ENCODE results near the gene RLF. TPM values are rescaled to one million over a fixed set of nuclear protein-coding genes. Genes with fewer than 3 reads are reported as not detected.

Gene RLF
- total and polyA plus RNA-seq, 7 donors = 2.4 to 27.6 (median 19.9) TPM

DNA sequence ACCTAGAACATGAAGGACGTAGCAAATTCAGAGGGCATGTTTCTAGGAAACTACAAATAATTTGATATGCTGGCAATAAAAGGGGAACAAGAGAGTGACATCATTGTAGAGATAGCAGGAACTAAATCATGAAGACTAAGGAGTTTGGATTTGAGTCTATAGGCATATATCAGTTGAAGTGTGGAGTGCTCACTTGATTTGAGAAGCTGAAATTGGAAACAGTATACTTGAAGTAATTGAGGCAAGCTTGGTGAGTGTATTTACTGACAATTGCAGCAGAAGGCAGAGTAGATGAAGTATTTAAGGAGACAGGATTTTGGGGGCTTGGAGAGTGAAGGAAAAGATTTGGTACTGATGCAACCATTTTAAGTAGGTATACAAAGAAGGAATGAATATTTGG is 80.2 kb downstream of the RLF start:
- TF ChIP-seq POLR2AphosphoS5 (IDR thresholded peaks at IDR 0.05) (no peak), EP300 (IDR thresholded peaks at IDR 0.05) (no peak), POLR2A (IDR thresholded peaks at IDR 0.05) (no peak)
- TF ChIP-seq, protein P1, sequence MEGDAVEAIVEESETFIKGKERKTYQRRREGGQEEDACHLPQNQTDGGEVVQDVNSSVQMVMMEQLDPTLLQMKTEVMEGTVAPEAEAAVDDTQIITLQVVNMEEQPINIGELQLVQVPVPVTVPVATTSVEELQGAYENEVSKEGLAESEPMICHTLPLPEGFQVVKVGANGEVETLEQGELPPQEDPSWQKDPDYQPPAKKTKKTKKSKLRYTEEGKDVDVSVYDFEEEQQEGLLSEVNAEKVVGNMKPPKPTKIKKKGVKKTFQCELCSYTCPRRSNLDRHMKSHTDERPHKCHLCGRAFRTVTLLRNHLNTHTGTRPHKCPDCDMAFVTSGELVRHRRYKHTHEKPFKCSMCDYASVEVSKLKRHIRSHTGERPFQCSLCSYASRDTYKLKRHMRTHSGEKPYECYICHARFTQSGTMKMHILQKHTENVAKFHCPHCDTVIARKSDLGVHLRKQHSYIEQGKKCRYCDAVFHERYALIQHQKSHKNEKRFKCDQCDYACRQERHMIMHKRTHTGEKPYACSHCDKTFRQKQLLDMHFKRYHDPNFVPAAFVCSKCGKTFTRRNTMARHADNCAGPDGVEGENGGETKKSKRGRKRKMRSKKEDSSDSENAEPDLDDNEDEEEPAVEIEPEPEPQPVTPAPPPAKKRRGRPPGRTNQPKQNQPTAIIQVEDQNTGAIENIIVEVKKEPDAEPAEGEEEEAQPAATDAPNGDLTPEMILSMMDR (IDR thresholded peaks at IDR 0.05) = no peak
- H3K36me3 ChIP-seq = peaks cover 0 to 33% (median 16%) of the 10 kb centered on the region in 4 donors
- no peak overlapping the region for H3K4me3 ChIP-seq
- H3K27ac ChIP-seq = no peak overlapping the region
- H3K27me3 ChIP-seq = no peaks in the 10 kb centered on the region
- WGBS, 2 donors = 78 to 91% methylated on average over 1 of the region's 1 CpG
- H3K4me1 ChIP-seq = no peaks in the 10 kb centered on the region
- H3K9me3 ChIP-seq = no peaks in the 10 kb centered on the region
- DNase-seq = no peak
- intact Hi-C loops (cut with DNase I) = no loop called here

DNA sequence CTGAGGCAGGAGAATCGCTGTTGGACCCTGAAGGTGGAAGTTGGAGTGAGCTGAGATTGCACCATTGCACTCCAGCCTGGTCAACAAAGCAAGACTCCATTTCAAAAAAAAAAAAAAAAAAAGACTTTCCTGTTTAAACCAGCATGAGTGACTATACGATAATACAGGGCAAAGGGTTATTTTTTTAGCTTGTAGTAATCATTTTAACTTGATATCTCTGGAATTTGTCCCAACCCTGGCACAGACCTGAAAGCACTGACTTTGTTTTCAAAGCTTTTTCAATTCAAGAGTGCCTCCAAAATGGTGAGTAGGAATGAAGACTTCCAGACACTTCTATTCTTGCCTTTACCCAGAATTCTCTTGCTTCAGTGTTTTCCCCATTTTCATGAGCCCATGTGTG is 82.2 kb downstream of the RLF start:
- no peak overlapping the region for H3K4me3 ChIP-seq
- H3K27me3 ChIP-seq = no peaks in the 10 kb centered on the region
- no peak overlapping the region for H3K27ac ChIP-seq
- WGBS, 2 donors = 54 to 65% methylated on average over 2 of the region's 2 CpGs
- no peaks in the 10 kb centered on the region for H3K4me1 ChIP-seq
- no peak for DNase-seq
- TF ChIP-seq POLR2A (IDR thresholded peaks at IDR 0.05) (no peak), POLR2AphosphoS5 (IDR thresholded peaks at IDR 0.05) (no peak), EP300 (IDR thresholded peaks at IDR 0.05) (no peak)
- TF ChIP-seq, protein P1 (IDR thresholded peaks at IDR 0.05) = no peak
- intact Hi-C loops (cut with DNase I) = no loop called here
- peaks cover 0 to 13% (median 2%) of the 10 kb centered on the region in 4 donors for H3K36me3 ChIP-seq
- no peaks in the 10 kb centered on the region for H3K9me3 ChIP-seq

DNA sequence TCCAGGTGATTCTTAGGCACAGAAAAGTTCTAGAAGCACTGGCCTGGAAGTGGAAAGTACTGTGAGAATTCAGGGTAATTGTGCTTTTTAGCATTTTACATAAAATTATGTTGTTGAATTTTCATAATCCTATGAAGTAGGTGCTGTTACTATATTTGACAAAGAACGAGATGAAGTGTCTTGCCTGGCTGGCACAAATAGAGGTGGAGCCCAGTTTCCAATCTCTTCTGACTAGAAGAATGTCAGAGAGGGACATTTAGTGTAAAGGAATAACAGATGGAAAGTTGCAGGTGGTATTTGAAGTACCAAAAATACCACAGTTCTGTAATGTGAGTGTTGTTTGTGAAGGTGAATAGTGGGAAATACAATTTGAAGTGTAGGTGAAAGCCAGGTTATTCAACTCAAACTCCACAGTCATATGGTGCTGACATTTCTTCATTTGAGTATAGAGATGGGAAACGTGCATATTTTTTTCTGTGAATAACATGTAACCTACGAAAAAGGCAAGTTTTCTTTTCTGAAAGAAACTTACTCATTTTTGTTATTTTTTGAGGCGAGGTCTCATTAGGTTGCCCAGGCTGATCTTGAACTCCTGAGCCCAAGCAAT is 83.1 kb downstream of the RLF start:
- H3K27me3 ChIP-seq = no peaks in the 10 kb centered on the region
- H3K27ac ChIP-seq = no peak overlapping the region
- 73 to 79% methylated on average over 4 of the region's 4 CpGs for WGBS, 2 donors
- H3K36me3 ChIP-seq = peaks cover 0 to 4% (median 1%) of the 10 kb centered on the region in 4 donors
- H3K4me3 ChIP-seq = no peak overlapping the region
- TF ChIP-seq, protein P1 (IDR thresholded peaks at IDR 0.05) = no peak
- TF ChIP-seq POLR2A (IDR thresholded peaks at IDR 0.05) (no peak), EP300 (IDR thresholded peaks at IDR 0.05) (no peak), POLR2AphosphoS5 (IDR thresholded peaks at IDR 0.05) (no peak)
- H3K9me3 ChIP-seq = no peaks in the 10 kb centered on the region
- intact Hi-C loops (cut with DNase I) = no loop called here
- no peaks in the 10 kb centered on the region for H3K4me1 ChIP-seq
- DNase-seq = no peak

DNA sequence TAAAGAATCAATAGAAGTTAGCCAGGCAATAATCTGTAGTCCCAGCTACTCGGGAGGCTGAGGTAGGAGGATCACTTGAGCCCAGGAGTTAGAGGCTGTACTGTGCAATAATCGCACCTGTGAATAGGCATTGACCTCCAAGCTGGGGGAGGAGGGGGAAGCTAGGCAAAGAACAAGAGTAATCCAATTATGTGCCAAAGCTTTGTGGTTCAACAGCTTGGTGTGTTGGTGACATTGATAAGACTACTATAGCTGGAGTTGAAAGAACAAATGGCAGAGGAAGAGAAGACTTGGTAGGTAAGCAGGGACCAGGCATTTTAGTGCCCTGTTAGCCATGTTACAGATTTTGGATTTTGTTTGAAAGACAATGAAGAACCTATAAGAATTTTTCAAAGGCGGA is 84.5 kb downstream of the RLF start:
- no peak for DNase-seq
- H3K27me3 ChIP-seq = no peaks in the 10 kb centered on the region
- no peaks in the 10 kb centered on the region for H3K9me3 ChIP-seq
- H3K27ac ChIP-seq = no peak overlapping the region
- H3K36me3 ChIP-seq = no peaks in the 10 kb centered on the region
- 94% methylated on average over 3 of the region's 3 CpGs for WGBS, 2 donors
- no peak overlapping the region for H3K4me3 ChIP-seq
- H3K4me1 ChIP-seq = no peaks in the 10 kb centered on the region
- intact Hi-C loops (cut with DNase I) = no loop called here
- TF ChIP-seq POLR2A (IDR thresholded peaks at IDR 0.05) (no peak), POLR2AphosphoS5 (IDR thresholded peaks at IDR 0.05) (no peak), EP300 (IDR thresholded peaks at IDR 0.05) (no peak)
- TF ChIP-seq, protein P1 (IDR thresholded peaks at IDR 0.05) = no peak

DNA sequence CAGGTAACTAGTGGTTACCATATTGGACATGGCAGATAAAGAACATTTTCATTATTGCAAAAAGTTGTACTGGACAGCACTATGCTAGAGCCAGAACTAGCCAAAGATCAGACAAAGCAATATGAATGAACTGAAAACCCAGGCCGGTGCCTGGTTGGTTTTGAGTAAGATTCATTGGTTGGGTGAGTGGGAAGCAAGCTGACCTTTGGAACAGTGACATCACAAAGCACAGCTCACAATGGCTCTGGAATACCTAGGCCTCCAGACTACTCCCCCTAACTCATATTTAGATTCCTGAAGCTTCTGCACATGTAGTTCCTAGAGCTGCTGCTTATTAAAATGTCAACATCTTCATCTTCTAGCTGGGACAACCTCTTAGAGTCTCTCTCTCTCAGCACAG is 86.5 kb downstream of the RLF start, which contains the start of gene TMCO2:
Gene TMCO2, plus strand, starts transcription at position 283 of the 400 bp plus-strand sequence. Its CDS starts 57 bp downstream, at position 340.
- Histone ChIP-seq H3K27me3 (no peaks in the 10 kb centered on the region), H3K27ac (no peak within 1 kb of the TSS), H3K36me3 (no peaks in the 10 kb centered on the region), H3K9me3 (no peaks in the 10 kb centered on the region), H3K4me1 (no peaks in the 10 kb centered on the region), H3K4me3 (no peak within 1 kb of the TSS)
- intact Hi-C loops (cut with DNase I) = no loop called here
- 28 to 69% methylated on average over 1 of the region's 1 CpG for WGBS, 2 donors
- no peak for DNase-seq
- TF ChIP-seq, protein P1 (IDR thresholded peaks at IDR 0.05) = no peak
- TF ChIP-seq POLR2A (IDR thresholded peaks at IDR 0.05) = no peak
- TF ChIP-seq POLR2AphosphoS5 (IDR thresholded peaks at IDR 0.05) = no peak
- no peak for TF ChIP-seq EP300 (IDR thresholded peaks at IDR 0.05)
